D721Med (cell line): Measurements from ENCODE around the gene VPS26B.

Source experiments
- DNase-seq: peaks from one replicate; pipeline ENCODE4 v3.0.0; 2011; ENCODE audit warnings: low spot score; ENCODE audit not compliant: insufficient read length
- FAIRE-seq: peaks from 2 replicates; lab custom pipeline; 2011; peaks lifted over from hg19 to GRCh38; lab: Jason Lieb, UNC
- TF ChIP-seq, protein P1 (sequence below): IDR thresholded peaks from 2 replicates; pipeline ENCODE4 v1.5.1; 2012; ENCODE audit warnings: mild to moderate bottlenecking, control low read depth; ENCODE audit not compliant: insufficient read depth; ENCODE audit errors: missing control alignments

The VPS26B gene

DNA sequence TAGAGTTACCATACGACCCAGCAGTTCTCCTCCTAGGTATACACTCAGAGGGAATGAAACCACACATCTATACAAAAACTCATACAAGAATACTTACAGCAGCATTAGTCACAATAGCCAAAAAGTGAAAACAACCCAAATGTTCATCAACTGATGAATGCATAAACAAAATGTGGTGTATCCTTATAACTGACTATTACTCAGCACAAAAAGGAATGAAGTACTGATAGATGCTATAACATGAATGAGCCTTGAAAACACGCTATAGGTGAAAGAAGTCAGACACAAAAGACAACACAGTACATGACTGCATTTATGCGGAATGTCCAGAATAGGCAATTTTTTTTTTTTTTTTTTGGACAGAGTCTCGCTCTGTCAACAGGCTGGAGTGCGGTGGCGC lies 23.8 kb upstream of the VPS26B start:
- no peak for DNase-seq
- TF ChIP-seq, protein P1, sequence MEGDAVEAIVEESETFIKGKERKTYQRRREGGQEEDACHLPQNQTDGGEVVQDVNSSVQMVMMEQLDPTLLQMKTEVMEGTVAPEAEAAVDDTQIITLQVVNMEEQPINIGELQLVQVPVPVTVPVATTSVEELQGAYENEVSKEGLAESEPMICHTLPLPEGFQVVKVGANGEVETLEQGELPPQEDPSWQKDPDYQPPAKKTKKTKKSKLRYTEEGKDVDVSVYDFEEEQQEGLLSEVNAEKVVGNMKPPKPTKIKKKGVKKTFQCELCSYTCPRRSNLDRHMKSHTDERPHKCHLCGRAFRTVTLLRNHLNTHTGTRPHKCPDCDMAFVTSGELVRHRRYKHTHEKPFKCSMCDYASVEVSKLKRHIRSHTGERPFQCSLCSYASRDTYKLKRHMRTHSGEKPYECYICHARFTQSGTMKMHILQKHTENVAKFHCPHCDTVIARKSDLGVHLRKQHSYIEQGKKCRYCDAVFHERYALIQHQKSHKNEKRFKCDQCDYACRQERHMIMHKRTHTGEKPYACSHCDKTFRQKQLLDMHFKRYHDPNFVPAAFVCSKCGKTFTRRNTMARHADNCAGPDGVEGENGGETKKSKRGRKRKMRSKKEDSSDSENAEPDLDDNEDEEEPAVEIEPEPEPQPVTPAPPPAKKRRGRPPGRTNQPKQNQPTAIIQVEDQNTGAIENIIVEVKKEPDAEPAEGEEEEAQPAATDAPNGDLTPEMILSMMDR = no peak
- peak; percentile 56 for FAIRE-seq

DNA sequence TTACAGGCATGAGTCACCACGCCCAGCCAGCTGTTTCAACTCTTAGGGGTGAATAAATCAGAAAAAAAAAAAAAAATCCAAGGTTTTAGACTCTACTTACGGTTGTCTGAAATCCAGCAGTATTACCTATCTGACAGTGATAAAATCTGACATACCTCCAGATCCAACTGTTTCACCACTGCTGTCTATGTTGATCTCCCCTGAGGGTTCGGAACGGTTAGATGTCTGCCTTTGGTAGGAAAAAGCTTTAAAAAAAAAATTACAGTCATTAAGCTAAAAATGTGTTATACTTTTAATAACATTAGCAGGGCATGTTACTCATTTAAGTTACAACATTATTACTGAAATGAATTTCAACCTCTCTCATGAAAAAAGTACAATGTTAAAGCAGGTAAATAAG lies 21.8 kb upstream of the VPS26B start:
- FAIRE-seq = no peak

DNA sequence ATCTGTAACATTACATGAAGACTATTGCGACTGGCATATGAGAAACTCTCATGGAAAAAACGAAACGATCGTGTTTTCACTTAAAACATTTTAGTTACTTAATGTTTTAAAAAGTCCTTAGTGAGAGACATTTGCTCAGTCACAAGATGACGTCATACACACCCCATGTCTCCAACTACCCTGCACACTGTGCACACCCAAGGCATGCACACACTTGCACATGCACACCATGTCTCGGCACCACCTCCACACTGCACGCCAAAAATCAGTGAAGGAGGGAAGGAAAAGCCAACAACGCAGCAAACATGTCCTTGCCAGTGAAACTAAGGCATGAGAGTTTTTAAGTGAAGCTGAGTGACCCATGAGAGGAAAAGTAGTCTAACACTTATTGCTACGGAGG lies 18.7 kb upstream of the VPS26B start:
- TF ChIP-seq, protein P1 = no peak
- DNase-seq = no peak
- FAIRE-seq = no peak

More for the DNA sequence above, 21.8 kb upstream of the VPS26B start:
- TF ChIP-seq, protein P1 = no peak
- no peak for DNase-seq

DNA sequence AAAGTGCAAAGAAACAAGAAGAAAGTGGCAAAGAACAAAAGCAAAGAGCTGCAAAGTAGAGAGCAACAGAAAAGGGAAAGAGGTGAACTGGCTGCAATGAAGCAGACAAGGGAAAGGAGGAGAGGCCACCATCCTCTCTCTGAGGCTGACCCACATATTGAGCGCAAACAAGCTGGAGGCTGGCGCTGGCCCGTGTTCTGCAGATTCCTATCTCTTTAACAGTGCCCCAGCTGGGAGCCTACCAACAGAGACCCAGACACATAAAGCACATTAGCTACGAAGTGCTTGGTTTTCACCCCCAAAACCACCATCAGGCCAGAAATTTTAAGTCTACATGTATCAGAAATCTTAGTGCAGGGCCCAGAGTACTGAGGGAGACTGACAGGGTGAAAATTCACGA lies 18.3 kb upstream of the VPS26B start:
- FAIRE-seq = no peak
- TF ChIP-seq, protein P1 = no peak
- no peak for DNase-seq

DNA sequence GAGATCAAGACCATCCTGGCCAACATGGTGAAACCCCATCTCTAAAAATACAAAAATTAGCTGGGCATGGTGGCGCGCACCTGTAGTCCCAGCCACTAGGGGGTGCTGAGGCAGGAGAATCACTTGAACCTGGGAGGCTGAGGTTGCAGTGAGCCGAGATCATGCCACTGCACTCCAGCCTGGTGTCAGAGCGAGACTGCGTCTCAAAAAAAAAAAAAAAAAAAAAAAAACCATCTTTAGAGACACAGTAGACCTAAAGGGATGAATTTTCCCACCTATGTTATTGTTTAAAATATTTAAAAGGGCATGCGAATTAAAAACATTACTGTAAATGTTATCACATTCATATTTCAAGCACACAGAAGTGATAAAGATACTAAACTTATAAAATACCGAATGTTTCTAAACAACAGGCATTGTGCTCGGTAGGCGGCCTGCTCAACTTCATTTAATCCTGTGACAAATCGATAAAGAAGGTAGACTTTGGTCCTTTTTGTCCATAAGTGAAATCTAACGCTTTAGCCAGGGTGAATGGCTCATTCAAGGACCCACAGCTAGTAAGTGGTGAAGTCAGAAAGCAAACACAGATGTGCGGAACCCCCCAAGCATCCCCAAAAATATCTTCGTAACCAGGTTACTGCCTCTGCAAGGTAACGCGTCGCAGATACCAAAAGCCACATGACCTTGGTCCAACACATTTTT lies 16.8 kb upstream of the VPS26B start:
- no peak for FAIRE-seq
- TF ChIP-seq, protein P1 = peak; percentile 62
- no peak for DNase-seq

DNA sequence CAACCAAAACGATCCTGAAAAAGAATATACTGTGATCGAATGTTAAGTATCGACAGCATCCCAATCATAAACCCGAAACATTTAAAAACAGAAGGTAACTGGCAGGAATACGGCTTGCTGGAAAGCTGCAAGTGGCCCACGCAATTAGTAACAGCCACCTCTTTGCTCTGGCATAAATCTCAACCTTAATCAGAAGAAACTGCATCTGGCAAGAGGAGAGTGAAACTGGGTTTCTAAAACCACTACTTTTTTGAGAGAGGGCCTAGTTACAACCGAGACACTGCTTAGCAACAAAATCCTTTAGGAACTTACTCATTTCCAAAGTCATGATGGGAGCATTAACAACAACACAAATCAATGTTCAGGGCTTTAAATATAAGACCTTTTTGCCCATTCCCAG lies 8.6 kb upstream of the VPS26B start:
- FAIRE-seq (no peak), DNase-seq (no peak)
- TF ChIP-seq, protein P1 = no peak

DNA sequence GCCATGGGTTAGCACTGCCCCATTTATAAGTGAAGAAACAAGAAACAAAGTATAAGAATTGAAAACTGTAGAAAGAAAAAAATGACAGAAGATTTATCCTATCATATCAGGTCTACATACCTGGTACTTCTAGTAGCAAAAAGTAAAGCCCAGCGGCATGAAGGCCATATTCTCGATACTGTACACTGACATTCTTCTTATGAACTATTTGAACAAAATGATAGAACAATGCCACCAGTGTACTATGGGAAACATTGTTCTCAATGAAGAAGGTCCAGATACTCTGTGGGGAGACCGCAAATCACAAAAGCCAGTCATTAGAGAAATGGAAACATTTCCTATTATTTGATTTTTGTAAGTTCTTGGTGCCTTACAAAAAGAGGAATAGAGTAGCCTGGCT lies 7.7 kb upstream of the VPS26B start:
- DNase-seq (no peak), FAIRE-seq (no peak)
- TF ChIP-seq, protein P1 = no peak
